IMR-90 (cell line): ENCODE results near the gene ATP1A4. TPM values are rescaled to one million over a fixed set of nuclear protein-coding genes. Genes with fewer than 3 reads are reported as not detected.
A peak's percentile ranks its signal among the peaks of the same experiment; 100 is the strongest.

Source experiments
- ATAC-seq: fragments of 200-7000 bp; cut with Tn5 transposase; 2 replicates; pipeline ENCODE4 v1.9.1; 2020; ENCODE audit warnings: low read depth, mild to moderate bottlenecking, moderate library complexity
- BruUV-seq: library from RNA; stranded (reverse); fragments of 400-500 nt; replicated peaks from 2 replicates; lab custom pipeline; 2021; lab: Mats Ljungman, UMichigan
- CTCF ChIA-PET: fragments of 300-600 bp; formaldehyde crosslinking; extraction: SDS; loops from one replicate; lab custom pipeline; 2021; ENCODE audit warnings: antibody characterized with exemption; lab: Yijun Ruan, JAX
- POLR2A ChIA-PET: fragments of 300-600 bp; sonication (Branson Sonifier 250); formaldehyde crosslinking; loops from one replicate; lab custom pipeline; 2022; ENCODE audit warnings: antibody characterized with exemption; ENCODE audit not compliant: unreplicated experiment; lab: Charles Lee
- DNase-seq: peaks from one replicate; pipeline ENCODE4 v3.0.0; 2013
- H2AFZ ChIP-seq: replicated peaks from 2 replicates; pipeline ENCODE3; 2013; ENCODE audit warnings: low read length, mild to moderate bottlenecking; ENCODE audit not compliant: poor library complexity
- H2AK5ac ChIP-seq: 2 replicates; pipeline ENCODE4 v1.6.1; 2013; ENCODE audit warnings: low read depth, low read length, inconsistent platforms
- H2AK9ac ChIP-seq: replicated peaks from 2 replicates; pipeline ENCODE3; 2013; ENCODE audit warnings: mild to moderate bottlenecking, low read depth, low read length, moderate library complexity; ENCODE audit not compliant: poor library complexity
- H2BK120ac ChIP-seq: 2 replicates; pipeline ENCODE4 v1.6.1; 2013; ENCODE audit warnings: low read depth, low read length, inconsistent platforms
- H2BK15ac ChIP-seq: 3 replicates; pipeline ENCODE4 v1.6.1; 2013; ENCODE audit warnings: low read depth, low read length, inconsistent platforms
- H2BK20ac ChIP-seq: 2 replicates; pipeline ENCODE4 v1.6.1; 2013; ENCODE audit warnings: low read depth, mild to moderate bottlenecking, inconsistent platforms, low read length, moderate library complexity
- H2BK5ac ChIP-seq: 2 replicates; pipeline ENCODE4 v1.6.1; 2013; ENCODE audit warnings: mild to moderate bottlenecking, low read depth, low read length, inconsistent platforms; ENCODE audit not compliant: poor library complexity, severe bottlenecking
- H3K14ac ChIP-seq: replicated peaks from 2 replicates; pipeline ENCODE4 v1.6.1; 2013; ENCODE audit warnings: low read depth, low read length, inconsistent platforms
- H3K18ac ChIP-seq: 2 replicates; pipeline ENCODE4 v1.6.1; 2013; ENCODE audit warnings: low read depth, low read length, control low read depth
- H3K23ac ChIP-seq: 2 replicates; pipeline ENCODE4 v1.6.1; 2013; ENCODE audit warnings: low read depth, low read length, inconsistent platforms
- H3K27ac ChIP-seq: 2 replicates; pipeline ENCODE4 v1.5.1; 2013; ENCODE audit warnings: mild to moderate bottlenecking, control low read depth, low read length; ENCODE audit not compliant: insufficient read depth
- H3K27me3 ChIP-seq: 2 replicates; pipeline ENCODE4 v1.6.1; 2013; ENCODE audit warnings: low read length; ENCODE audit not compliant: control insufficient read depth, insufficient read depth
- H3K36me3 ChIP-seq: 2 replicates; pipeline ENCODE4 v1.6.1; 2013; ENCODE audit warnings: low read length, mixed read lengths; ENCODE audit not compliant: control insufficient read depth, insufficient read depth
- H3K4ac ChIP-seq: 2 replicates; pipeline ENCODE4 v1.6.1; 2013; ENCODE audit warnings: low read depth, low read length, inconsistent platforms
- H3K4me1 ChIP-seq: 2 replicates; pipeline ENCODE4 v1.6.1; 2013; ENCODE audit warnings: low read length, mixed read lengths; ENCODE audit not compliant: control insufficient read depth, insufficient read depth
- H3K4me2 ChIP-seq: 2 replicates; pipeline ENCODE4 v1.6.1; 2013; ENCODE audit warnings: low read depth, mild to moderate bottlenecking, control low read depth, low read length, moderate library complexity
- H3K4me3 ChIP-seq: 2 replicates; pipeline ENCODE4 v1.5.1; 2013; ENCODE audit warnings: low read depth, mild to moderate bottlenecking, control low read depth, low read length, moderate library complexity; ENCODE audit not compliant: insufficient read depth
- H3K56ac ChIP-seq: 2 replicates; pipeline ENCODE4 v1.6.1; 2013; ENCODE audit warnings: low read length, inconsistent platforms; ENCODE audit not compliant: insufficient read depth; ENCODE audit errors: extremely low read depth
- H3K79me1 ChIP-seq, 2 experiments: 2 replicates each; pipeline ENCODE4 v1.6.1; 2013; ENCODE audit warnings: low read length in 2 of 2, inconsistent platforms in 1 of 2, low read depth in 1 of 2
- H3K9ac ChIP-seq: 2 replicates; pipeline ENCODE4 v1.6.1; 2013; ENCODE audit warnings: low read depth, low read length, control low read depth
- H3K9me1 ChIP-seq: 2 replicates; pipeline ENCODE4 v1.6.1; 2013; ENCODE audit warnings: low read length, inconsistent platforms; ENCODE audit not compliant: insufficient read depth
- H3K9me3 ChIP-seq: 2 replicates; pipeline ENCODE4 v1.6.1; 2013; ENCODE audit warnings: low read length; ENCODE audit not compliant: control insufficient read depth, insufficient read depth
- H4K20me1 ChIP-seq: 2 replicates; pipeline ENCODE4 v1.6.1; 2013; ENCODE audit warnings: low read length, inconsistent platforms; ENCODE audit not compliant: insufficient read depth
- H4K5ac ChIP-seq: 2 replicates; pipeline ENCODE4 v1.6.1; 2013; ENCODE audit warnings: mild to moderate bottlenecking, low read depth, low read length, control low read depth
- H4K8ac ChIP-seq, 2 experiments: 2 replicates each; pipeline ENCODE4 v1.6.1; 2013; ENCODE audit warnings: low read depth in 2 of 2, low read length in 2 of 2, control low read depth in 1 of 2, inconsistent platforms in 1 of 2
- H4K91ac ChIP-seq: 2 replicates; pipeline ENCODE4 v1.6.1; 2013; ENCODE audit warnings: low read depth, low read length, inconsistent platforms; ENCODE audit not compliant: insufficient read depth
- BHLHE40 ChIP-seq: fragments of 150-350 bp; IDR thresholded peaks from 2 replicates; pipeline ENCODE4 v1.6.1; 2016; ENCODE audit warnings: mild to moderate bottlenecking, low read depth, low read length
- CEBPB ChIP-seq: IDR thresholded peaks from 2 replicates; pipeline ENCODE4 v1.6.1; 2012; ENCODE audit warnings: low read depth, low read length, improper control_type of control experiment
- CHD1 ChIP-seq: IDR thresholded peaks from 2 replicates; pipeline ENCODE4 v1.6.1; 2012; ENCODE audit warnings: low read depth, low read length, improper control_type of control experiment
- CTCF ChIP-seq: conservative IDR thresholded peaks from 2 replicates; pipeline ENCODE4 v1.5.1; 2012; ENCODE audit warnings: mild to moderate bottlenecking, low read depth, low read length, improper control_type of control experiment
- ELK1 ChIP-seq: fragments of 150-350 bp; IDR thresholded peaks from 2 replicates; pipeline ENCODE4 v1.6.1; 2016; ENCODE audit warnings: low read depth, mild to moderate bottlenecking, low read length, moderate library complexity, borderline replicate concordance
- FOS ChIP-seq: fragments of 150-350 bp; IDR thresholded peaks from 2 replicates; pipeline ENCODE4 v1.6.1; 2016; ENCODE audit warnings: low read depth, low read length
- MAFK ChIP-seq: IDR thresholded peaks from 2 replicates; pipeline ENCODE4 v1.6.1; 2012; ENCODE audit warnings: low read depth, low read length, improper control_type of control experiment
- MAZ ChIP-seq: IDR thresholded peaks from 2 replicates; pipeline ENCODE4 v1.6.1; 2012; ENCODE audit warnings: low read depth, mild to moderate bottlenecking, low read length, improper control_type of control experiment, moderate library complexity, borderline replicate concordance
- MXI1 ChIP-seq: IDR thresholded peaks from 2 replicates; pipeline ENCODE4 v1.6.1; 2012; ENCODE audit warnings: low read depth, mild to moderate bottlenecking, low read length, moderate library complexity, borderline replicate concordance
- NFE2L2 ChIP-seq: fragments of 150-350 bp; IDR thresholded peaks from 2 replicates; pipeline ENCODE4 v1.6.1; 2016; ENCODE audit warnings: low read depth, mild to moderate bottlenecking, low read length
- RAD21 ChIP-seq: IDR thresholded peaks from 2 replicates; pipeline ENCODE4 v1.6.1; 2012; ENCODE audit warnings: low read length, improper control_type of control experiment
- RCOR1 ChIP-seq: IDR thresholded peaks from 2 replicates; pipeline ENCODE4 v1.6.1; 2012; ENCODE audit warnings: mild to moderate bottlenecking, low read length, improper control_type of control experiment; ENCODE audit not compliant: insufficient replicate concordance
- RFX5 ChIP-seq: IDR thresholded peaks from 2 replicates; pipeline ENCODE4 v1.8.0; 2012; ENCODE audit warnings: low read depth, mild to moderate bottlenecking, low read length, moderate library complexity
- SMC3 ChIP-seq: fragments of 150-350 bp; IDR thresholded peaks from 2 replicates; pipeline ENCODE4 v1.6.1; 2016; ENCODE audit warnings: low read depth, mild to moderate bottlenecking, antibody characterized with exemption, low read length, moderate library complexity
- USF2 ChIP-seq: fragments of 150-350 bp; IDR thresholded peaks from 2 replicates; pipeline ENCODE4 v1.6.1; 2017; ENCODE audit warnings: mild to moderate bottlenecking, antibody characterized with exemption, low read length, low read depth
- WGBS, 2 experiments: methylation state at CpG; one replicate each; pipeline versions ENCODE4 v1.1.5 to v1.1.7; 2013; ENCODE audit warnings: missing lambda C conversion rate in 2 of 2; ENCODE audit not compliant: insufficient read length in 1 of 2; ENCODE audit errors: extremely low coverage in 2 of 2; 5-methylcytosine and 5-hydroxymethylcytosine counted together
- dilution Hi-C: fragments of 300-500 bp; cut with HindIII; formaldehyde crosslinking; loops from one replicate; pipeline ENCODE4 v1.14.3; 2018; ENCODE audit warnings: low sequenced_read_pairs; ENCODE audit not compliant: unreplicated experiment
- in situ Hi-C: fragments of 300-500 bp; cut with MboI; formaldehyde crosslinking; loops from 3 replicates; pipeline ENCODE4 v1.14.3; 2019; ENCODE audit warnings: low sequenced_read_pairs, inconsistent platforms, mixed read lengths
- intact Hi-C: fragments of 100-400 bp; cut with micrococcal nuclease; formaldehyde crosslinking; loops from 2 replicates; pipeline ENCODE4 v1.10.0; 2022
- polyA plus RNA-seq, 3 experiments: library from polyadenylated mRNA; depleted of rRNA; stranded (reverse); fragments of >200 nt; gene quantifications; 2 replicates each; pipeline ENCODE4 v1.2.3, GENCODE V29; 2012; ENCODE audit warnings: low replicate concordance in 1 of 3
- total RNA-seq: library from RNA; depleted of rRNA; stranded (reverse); fragments of >200 nt; gene quantifications from 2 replicates; pipeline ENCODE4 v1.2.3, GENCODE V29; 2012

ATP1A4 gene
- total and polyA plus RNA-seq, 2 of the 4 experiments (the other 2 are of a cell fraction): not detected

GRCh38 chr1:160144921-160145320, 6.5 kb upstream of the ATP1A4 start:
- TF ChIP-seq MAZ (no peak), NFE2L2 (no peak), CEBPB (no peak), ELK1 (no peak), USF2 (no peak), CHD1 (no peak), SMC3 (no peak), RAD21 (no peak), MXI1 (no peak), RCOR1 (no peak), RFX5 (no peak), FOS (no peak), BHLHE40 (no peak), MAFK (no peak), CTCF (no peak)
- H3K27ac ChIP-seq: no peak overlapping the region
- ATAC-seq (no peak), DNase-seq (peak; percentile 10)
- no peaks in the 10 kb centered on the region for H3K79me1 ChIP-seq
- H4K5ac ChIP-seq: no peak overlapping the region
- H3K9me1 ChIP-seq: no peaks in the 10 kb centered on the region
- ChIA-PET POLR2A (no interaction called here), CTCF (interaction anchor here (0.6 kb wide), 1 partner anchor 96 kb away, joined by 3 read pairs; no protein-coding TSS in a partner anchor)
- H3K23ac ChIP-seq: no peak overlapping the region
- no peak overlapping the region for H3K14ac ChIP-seq
- H4K91ac ChIP-seq: no peak overlapping the region
- WGBS, 2 experiments: no CpG with 5 or more reads among the region's 4 CpGs
- peaks cover 25% of the 10 kb centered on the region for H3K27me3 ChIP-seq
- no peak overlapping the region for H2BK5ac ChIP-seq
- H3K4me3 ChIP-seq: no peak overlapping the region
- no peak overlapping the region for H3K18ac ChIP-seq
- dilution Hi-C loops (no loop called here), in situ Hi-C loops (no loop called here), intact Hi-C loops (no loop called here)
- H3K9me3 ChIP-seq: no peaks in the 10 kb centered on the region
- H3K4me1 ChIP-seq: no peaks in the 10 kb centered on the region
- no peak overlapping the region for H4K8ac ChIP-seq
- H2BK20ac ChIP-seq: no peak overlapping the region
- no peak overlapping the region for H2AK9ac ChIP-seq
- H2AK5ac ChIP-seq: no peak overlapping the region
- no TSS peak for BruUV-seq
- H3K4me2 ChIP-seq: no peak overlapping the region
- H2BK15ac ChIP-seq: no peak overlapping the region
- no peak overlapping the region for H3K4ac ChIP-seq
- no peak overlapping the region for H2BK120ac ChIP-seq
- no peak overlapping the region for H3K9ac ChIP-seq
- no peak overlapping the region for H3K56ac ChIP-seq
- H4K20me1 ChIP-seq: no peaks in the 10 kb centered on the region
- no peak overlapping the region for H2AFZ ChIP-seq
- no peaks in the 10 kb centered on the region for H3K36me3 ChIP-seq
